ENCODE data around the gene TNRC6B.
A peak's percentile ranks its signal among the peaks of the same experiment; 100 is the strongest.

The TNRC6B gene

DNA sequence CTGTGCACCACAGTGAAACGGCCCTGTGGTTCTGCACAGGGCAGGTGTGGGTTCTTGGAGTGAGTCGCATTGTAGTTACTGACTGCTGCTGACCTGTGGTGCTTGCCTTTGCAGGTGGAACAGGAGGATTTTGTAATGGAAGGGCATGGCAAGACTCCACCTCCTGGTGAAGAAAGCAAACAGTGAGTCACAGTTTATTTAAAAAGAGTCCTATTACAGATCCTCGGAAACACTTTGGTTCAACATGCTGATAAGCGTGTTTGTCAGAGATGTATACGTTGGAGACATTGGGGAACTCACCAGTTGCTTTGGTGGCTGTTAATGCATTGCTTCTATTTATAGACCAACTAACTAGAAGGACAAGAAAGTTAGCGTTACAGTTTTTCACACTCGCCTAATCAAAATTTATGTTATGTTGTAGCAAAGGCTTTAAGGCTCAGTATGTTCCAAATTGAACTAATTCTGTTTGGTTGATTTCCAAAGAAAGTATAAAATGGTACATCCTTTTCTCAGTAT, 21.7 kb upstream of the TNRC6B start (continued):
- TF ChIP-seq ZNF155 (tag by site-specific recombination; IDR thresholded peaks at IDR 0.05) (no peak), ZNF610 (tag by site-specific recombination; IDR thresholded peaks at IDR 0.05; ENCODE audit: borderline replicate concordance) (peak; percentile 22; the same call in 1 of the 2 replicates), SCRT2 (tag by site-specific recombination; IDR thresholded peaks at IDR 0.05) (peak; percentile 99), SP3 (tag by site-specific recombination; IDR thresholded peaks at IDR 0.05) (no peak), ELK4 (IDR thresholded peaks at IDR 0.05; ENCODE audit: borderline replicate concordance, low read depth, low read length) (no peak), PRDM6 (tag by site-specific recombination; IDR thresholded peaks at IDR 0.05) (peak; percentile 72), ZNF426 (tag by site-specific recombination; IDR thresholded peaks at IDR 0.05) (no peak), RBAK (tag by site-specific recombination; IDR thresholded peaks at IDR 0.05) (no peak), ZNF629 (tag by site-specific recombination; IDR thresholded peaks at IDR 0.05) (peak; percentile 63), ZNF24 (tag by site-specific recombination; IDR thresholded peaks at IDR 0.05) (peak; percentile 65; the same call in 1 of the 2 replicates), ZNF544 (tag by site-specific recombination; IDR thresholded peaks at IDR 0.05) (no peak), ZNF248 (tag by site-specific recombination; IDR thresholded peaks at IDR 0.05) (no peak), ZNF692 (tag by site-specific recombination; IDR thresholded peaks at IDR 0.05) (0 out of 2 replicates have a peak, but pooled peaks have one; percentile 44), ZNF660 (tag by site-specific recombination; IDR thresholded peaks at IDR 0.05) (0 out of 2 replicates have a peak, but pooled peaks have one; percentile 25), ZNF121 (tag by site-specific recombination; IDR thresholded peaks at IDR 0.05) (peak; percentile 42; the same call in 1 of the 2 replicates), ZNF549 (tag by site-specific recombination; IDR thresholded peaks at IDR 0.05) (0 out of 2 replicates have a peak, but pooled peaks have one; percentile 37), ZBTB44 (tag by site-specific recombination; IDR thresholded peaks at IDR 0.05) (peak; percentile 83), ZNF707 (tag by site-specific recombination; IDR thresholded peaks at IDR 0.05) (no peak), ZNF791 (tag by site-specific recombination; IDR thresholded peaks at IDR 0.05) (no peak), SCRT1 (tag by site-specific recombination; IDR thresholded peaks at IDR 0.05; ENCODE audit: borderline replicate concordance) (peak; percentile 98), OVOL3 (tag by site-specific recombination; IDR thresholded peaks at IDR 0.05) (0 out of 2 replicates have a peak, but pooled peaks have one; percentile 33), ZNF529 (tag by site-specific recombination; IDR thresholded peaks at IDR 0.05; ENCODE audit: insufficient replicate concordance) (no peak), ZXDB (tag by site-specific recombination; IDR thresholded peaks at IDR 0.05) (peak; percentile 68; the same call in 1 of the 2 replicates), SP7 (tag by site-specific recombination; IDR thresholded peaks at IDR 0.05) (peak; percentile 79)
- TF ChIP-seq, protein P1, sequence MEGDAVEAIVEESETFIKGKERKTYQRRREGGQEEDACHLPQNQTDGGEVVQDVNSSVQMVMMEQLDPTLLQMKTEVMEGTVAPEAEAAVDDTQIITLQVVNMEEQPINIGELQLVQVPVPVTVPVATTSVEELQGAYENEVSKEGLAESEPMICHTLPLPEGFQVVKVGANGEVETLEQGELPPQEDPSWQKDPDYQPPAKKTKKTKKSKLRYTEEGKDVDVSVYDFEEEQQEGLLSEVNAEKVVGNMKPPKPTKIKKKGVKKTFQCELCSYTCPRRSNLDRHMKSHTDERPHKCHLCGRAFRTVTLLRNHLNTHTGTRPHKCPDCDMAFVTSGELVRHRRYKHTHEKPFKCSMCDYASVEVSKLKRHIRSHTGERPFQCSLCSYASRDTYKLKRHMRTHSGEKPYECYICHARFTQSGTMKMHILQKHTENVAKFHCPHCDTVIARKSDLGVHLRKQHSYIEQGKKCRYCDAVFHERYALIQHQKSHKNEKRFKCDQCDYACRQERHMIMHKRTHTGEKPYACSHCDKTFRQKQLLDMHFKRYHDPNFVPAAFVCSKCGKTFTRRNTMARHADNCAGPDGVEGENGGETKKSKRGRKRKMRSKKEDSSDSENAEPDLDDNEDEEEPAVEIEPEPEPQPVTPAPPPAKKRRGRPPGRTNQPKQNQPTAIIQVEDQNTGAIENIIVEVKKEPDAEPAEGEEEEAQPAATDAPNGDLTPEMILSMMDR (tag by site-specific recombination; IDR thresholded peaks at IDR 0.05) = peak; percentile 43; the same call in 1 of the 2 replicates
- TF ChIP-seq, protein P2, sequence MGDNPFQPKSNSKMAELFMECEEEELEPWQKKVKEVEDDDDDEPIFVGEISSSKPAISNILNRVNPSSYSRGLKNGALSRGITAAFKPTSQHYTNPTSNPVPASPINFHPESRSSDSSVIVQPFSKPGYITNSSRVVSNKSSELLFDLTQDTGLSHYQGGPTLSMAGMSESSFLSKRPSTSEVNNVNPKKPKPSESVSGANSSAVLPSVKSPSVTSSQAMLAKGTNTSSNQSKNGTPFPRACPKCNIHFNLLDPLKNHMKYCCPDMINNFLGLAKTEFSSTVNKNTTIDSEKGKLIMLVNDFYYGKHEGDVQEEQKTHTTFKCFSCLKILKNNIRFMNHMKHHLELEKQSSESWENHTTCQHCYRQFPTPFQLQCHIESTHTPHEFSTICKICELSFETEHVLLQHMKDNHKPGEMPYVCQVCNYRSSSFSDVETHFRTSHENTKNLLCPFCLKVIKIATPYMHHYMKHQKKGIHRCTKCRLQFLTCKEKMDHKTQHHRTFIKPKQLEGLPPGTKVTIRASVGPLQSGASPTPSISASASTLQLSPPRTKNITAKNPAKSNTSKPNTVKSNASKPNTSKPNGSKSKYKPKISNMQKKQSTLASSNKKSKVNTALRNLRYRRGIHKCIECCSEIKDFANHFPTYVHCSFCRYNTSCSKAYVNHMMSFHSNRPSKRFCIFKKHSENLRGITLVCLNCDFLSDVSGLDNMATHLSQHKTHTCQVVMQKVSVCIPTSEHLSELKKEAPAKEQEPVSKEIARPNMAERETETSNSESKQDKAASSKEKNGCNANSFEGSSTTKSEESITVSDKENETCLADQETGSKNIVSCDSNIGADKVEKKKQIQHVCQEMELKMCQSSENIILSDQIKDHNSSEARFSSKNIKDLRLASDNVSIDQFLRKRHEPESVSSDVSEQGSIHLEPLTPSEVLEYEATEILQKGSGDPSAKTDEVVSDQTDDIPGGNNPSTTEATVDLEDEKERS (tag by site-specific recombination; IDR thresholded peaks at IDR 0.05) = no peak
- TF ChIP-seq, protein P3, sequence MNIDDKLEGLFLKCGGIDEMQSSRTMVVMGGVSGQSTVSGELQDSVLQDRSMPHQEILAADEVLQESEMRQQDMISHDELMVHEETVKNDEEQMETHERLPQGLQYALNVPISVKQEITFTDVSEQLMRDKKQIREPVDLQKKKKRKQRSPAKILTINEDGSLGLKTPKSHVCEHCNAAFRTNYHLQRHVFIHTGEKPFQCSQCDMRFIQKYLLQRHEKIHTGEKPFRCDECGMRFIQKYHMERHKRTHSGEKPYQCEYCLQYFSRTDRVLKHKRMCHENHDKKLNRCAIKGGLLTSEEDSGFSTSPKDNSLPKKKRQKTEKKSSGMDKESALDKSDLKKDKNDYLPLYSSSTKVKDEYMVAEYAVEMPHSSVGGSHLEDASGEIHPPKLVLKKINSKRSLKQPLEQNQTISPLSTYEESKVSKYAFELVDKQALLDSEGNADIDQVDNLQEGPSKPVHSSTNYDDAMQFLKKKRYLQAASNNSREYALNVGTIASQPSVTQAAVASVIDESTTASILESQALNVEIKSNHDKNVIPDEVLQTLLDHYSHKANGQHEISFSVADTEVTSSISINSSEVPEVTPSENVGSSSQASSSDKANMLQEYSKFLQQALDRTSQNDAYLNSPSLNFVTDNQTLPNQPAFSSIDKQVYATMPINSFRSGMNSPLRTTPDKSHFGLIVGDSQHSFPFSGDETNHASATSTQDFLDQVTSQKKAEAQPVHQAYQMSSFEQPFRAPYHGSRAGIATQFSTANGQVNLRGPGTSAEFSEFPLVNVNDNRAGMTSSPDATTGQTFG (tag by site-specific recombination; IDR thresholded peaks at IDR 0.05; ENCODE audit: borderline replicate concordance) = no peak
